COLO829 (cell line): ENCODE data around the gene DPYSL4.

Experiments used
- DNase-seq: peaks from one replicate; pipeline ENCODE4 v3.0.0; 2012; ENCODE audit warnings: low spot score

Gene DPYSL4

DNA sequence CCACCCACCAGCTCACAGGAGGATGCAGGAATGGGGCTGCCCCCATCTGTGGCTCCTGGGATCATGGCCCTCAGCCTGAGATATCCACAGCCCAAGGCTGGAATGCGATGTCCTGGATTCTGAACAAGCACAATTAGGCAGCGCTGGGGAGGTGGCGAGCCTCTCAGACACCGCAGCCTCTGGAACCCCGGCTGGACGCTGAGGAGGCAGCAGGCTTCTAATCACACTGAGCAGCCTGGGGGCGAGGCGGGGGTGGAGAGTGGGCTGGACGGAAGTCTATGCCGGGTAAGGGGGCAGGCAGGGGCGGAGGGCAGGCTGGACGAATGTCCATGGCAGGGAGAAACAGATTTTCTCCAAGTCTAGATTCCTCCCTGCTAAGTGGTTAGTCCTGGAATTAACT is 56.4 kb downstream of the DPYSL4 start:
- no peak for DNase-seq

DNA sequence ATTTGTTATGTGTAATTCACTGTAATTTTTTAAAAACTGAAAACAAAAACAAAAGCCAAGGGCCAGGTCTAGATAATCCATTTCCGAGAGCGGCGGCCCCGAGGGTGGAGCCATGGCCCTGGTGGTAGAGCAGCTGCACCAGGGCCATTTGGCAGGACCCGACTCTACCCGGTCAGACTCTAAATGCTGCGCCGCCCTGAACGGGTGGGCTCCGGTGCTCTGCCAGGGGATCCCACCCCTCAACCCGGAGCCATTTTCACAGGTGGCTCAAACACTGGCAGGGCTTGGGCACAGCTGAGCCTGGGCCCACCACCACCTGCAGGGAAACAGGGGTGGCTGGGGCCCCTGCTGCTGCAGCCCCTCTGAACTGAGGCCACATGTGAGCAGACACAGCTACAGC is 56.9 kb downstream of the DPYSL4 start:
- no peak for DNase-seq

DNA sequence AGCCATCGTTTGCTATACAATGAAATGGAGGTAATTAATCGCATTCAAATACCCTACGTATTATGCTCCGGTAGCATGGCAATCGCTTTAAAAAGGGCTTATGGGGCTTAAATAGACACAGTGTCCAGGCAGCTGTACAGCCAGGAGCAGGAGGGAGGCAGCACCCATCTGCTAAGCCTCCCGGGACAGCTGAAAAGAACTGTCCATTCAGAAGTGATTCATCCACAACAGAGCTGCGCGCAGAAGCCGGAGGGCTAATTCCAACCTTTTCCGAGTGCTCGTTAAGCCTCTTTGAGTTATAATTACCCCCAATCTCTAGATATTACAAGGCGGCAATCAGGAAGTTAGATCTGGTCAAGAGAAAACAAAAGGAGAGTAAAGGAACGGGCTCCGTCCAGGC is 58.3 kb downstream of the DPYSL4 start:
- no peak for DNase-seq

DNA sequence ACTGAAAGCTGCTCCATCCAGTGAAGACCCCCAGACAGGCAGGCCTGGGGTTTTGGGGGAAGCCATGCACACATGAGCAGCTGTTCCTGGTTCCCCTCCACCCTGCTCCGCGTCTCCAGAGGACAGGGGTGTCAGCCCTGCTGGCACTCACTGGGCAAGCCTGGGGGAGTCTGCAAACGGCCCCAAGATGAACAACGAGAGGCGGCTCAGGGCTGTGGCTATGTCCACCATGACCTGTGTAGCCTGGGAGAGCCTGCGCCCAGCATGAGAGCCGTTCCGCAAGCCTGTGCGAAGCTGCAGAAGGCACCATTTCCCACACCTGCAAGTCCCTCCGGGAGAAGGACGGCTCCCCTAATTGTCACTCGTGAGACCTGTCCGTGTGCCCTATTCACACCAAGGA is 59.5 kb downstream of the DPYSL4 start:
- DNase-seq = no peak

DNA sequence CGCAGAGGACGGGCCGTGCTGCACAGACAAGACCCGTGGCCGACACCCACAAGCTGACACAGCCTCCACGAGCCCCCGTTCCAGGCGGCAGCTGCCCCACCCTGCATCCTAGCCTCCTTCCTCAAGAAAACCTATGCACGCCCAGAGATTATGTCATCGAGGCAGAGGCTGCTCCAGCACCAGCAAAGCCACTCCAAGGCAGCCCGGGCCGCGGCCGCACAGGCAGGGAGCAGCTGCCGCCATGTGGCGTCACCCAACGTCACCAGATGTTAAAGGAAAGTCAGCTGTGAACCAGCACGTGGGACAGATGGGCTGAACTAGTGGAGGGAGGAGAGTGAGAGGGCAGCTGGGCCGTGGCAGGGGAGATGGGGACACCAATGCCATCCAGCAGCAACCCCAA is 61.2 kb downstream of the DPYSL4 start:
- DNase-seq = no peak

DNA sequence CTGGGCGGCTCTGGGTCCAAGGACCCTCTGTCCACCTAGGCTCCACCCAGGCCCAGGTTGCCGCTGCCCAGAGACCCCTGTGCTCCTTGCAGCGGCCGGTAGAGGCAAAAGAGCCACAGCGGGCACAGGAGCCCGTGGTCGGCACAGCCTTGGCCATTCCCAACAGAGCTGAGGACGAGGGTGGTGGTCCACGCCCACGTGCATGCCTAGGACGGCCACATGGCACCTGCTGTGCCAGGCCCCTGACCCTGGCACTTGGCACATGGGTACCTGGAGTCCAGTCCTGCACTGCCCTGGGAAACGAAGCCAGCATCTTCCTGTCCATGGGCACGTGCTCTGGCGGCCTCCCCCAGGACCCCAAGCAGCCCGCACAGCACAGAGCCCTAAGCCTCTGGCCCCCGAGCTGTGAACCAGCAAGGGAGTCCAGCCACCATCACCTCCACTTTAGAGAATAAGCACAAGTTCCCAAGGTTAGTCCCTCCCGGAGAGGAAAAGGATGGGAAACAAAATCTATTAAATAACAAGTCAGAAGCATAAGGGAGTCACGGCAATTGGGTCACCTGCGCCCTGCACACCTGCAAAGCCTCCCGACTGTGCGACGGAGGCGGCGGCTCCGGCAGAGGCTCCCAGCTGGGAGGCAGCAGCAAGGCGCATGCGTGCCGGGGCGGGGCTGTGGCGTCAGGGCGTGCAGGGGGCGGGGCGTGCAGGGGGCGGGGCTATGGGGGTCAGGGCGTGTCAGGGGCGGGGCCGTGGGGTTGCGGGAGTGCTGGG is 61.9 kb downstream of the DPYSL4 start:
- DNase-seq = peak; percentile 59

DNA sequence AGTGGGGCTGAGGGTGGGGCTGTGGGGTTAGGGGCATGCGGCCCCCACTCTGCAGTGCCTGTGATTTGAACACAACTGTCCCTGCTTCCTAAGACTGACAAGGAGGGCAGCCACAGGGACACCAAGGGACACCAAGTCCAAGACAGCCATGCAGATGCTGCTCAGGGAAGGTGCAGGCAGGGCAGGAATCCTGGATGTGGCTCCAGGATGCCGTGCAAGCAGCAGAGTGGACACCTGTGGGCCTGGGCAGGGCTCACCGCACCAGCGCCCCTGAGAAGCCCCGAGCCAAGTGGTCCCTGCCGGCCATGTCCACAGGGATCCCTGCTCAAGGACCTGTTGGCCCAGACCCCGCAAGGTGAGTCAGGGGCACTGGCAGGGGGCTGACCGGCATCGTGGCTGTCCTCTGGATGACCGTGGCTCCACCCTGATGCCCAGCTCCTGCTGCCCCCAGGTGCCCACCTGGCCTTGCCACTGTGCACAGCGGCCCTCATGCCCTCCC is 62.5 kb downstream of the DPYSL4 start:
- no peak for DNase-seq

DNA sequence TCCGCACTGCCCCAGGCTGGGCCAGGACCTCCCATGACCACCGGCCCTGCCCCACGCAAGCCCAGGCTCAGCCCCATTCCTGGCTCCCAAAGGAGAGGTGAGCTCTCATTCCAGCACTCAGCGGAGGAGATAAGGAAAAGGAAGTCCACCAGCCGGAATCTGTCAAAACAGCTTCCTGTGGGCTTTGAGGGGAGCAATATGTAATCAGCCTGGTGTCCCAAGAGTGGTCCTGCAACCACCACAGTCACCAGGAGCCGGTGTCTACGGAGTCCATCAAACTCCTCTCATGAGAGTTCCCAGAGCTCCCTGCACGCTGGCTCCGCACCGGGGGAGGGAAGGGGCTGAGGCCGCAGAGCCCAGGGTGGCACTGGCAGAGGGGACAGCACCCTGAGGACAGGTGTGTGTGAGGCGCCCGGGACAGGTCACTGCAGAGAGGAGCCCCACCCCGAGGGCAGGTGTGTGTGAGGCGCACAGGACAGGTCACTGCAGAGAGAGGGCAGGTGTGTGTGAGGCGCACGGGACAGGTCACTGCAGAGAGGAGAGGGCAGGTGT is 63.2 kb downstream of the DPYSL4 start:
- no peak for DNase-seq

DNA sequence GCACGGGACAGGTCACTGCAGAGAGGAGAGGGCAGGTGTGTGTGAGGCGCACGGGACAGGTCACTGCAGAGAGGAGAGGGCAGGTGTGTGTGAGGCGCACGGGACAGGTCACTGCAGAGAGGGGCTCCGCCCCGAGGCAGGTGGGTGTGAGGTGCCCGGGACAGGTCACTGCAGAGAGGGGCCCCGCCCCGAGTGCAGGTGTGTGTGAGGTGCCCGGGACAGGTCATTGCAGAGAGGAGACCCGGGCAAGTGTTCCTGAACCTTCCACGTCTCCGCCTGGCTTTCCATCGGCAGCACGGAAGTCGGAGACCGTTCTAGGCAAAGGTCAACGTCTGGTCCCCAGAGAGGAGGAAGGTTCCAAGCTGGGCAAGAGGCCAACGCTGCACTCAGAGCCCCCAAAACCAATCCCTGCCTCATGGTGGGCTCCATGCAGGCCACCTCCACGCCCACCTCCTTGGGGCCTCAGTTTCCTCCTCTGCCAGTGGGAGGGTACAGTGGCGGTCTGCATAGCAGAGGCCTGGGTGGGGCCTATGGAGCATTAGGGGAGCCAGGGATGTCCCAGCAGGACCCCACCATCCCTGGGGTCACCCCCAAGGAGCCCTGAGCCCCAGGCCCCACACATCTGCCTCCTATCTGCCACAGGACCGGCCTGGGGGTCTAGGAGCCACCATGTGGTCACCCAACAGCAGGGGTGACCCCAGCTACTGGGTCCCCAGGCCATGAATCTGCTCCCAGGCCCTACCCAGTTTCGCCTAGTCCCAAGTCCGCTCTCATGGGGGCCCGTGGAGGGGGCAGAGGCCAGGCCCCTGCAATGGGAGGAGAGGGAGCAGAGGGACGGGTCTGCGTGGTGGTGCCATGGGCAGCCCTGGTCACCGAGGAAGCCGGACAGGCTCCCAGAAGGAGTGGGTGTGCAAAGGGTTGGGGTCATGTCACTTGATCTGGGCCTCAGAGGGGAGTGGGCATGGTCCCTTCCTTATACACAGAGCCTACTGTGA is 64.0 kb downstream of the DPYSL4 start:
- DNase-seq = no peak

DNA sequence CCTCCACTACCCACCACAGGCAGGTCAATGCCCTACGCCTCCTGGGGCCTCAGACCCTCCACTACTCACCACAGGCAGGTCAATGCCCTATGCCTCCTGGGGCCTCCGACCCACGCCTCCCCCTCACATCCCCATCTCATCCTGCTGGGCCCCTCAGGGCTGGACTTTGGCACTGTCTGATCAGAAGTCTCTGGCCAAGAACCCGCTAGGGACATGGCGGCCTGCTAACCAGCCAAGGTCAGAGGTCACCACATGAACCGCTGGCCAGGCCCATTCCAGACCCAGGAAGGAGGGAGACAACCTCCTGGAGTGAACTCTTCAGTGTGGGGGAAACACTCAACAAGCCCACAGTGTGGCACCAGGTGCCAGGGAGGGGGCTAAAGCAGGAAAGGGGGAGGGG is 65.2 kb downstream of the DPYSL4 start:
- no peak for DNase-seq

DNA sequence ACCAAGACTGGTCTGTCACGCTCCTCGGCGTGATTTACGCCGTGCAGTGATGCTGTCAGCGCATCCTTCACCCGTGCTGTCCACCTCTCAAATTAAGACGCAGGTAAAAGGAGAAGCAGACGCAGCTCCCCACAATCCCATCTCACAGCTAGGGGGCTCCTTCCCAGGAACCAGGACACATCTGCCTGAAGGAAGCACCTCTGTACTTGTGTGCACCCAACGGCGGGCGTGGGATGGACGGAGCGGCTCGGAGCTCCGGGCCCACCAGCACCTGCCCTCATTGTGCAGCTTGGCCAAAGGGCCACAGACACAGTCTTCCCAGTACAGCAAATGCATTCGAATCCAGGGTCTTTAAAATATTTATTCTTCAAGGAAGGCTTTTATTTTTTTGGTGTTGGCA is 65.7 kb downstream of the DPYSL4 start:
- DNase-seq = no peak

DNA sequence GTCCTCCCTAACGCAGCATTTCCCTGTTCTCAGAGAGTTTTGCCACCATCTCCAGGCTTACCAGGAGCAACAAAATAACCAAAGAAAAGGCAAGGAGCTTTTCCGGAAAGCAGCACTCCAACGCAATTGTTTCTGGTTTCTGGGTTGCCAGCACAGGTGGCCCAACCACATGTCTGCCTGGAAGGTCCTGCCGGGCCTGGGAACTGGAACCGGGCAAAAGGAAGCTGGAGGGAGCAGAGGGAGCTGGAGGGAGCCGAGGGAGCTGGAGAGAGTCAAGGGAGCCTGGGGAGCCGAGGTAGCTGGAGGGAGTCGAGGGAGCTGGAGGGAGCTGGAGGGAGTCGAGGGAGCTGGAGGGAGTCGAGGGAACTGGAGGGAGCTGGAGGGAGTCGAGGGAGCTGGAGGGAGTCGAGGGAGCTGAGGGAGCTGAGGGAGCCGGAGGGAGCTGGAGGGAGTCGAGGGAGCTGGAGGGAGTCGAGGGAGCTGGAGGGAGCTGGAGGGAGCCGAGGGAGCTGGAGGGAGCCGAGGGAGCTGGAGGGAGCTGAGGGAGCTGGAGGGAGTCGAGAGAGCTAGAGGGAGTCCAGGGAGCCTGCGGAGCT is 66.4 kb downstream of the DPYSL4 start:
- no peak for DNase-seq

DNA sequence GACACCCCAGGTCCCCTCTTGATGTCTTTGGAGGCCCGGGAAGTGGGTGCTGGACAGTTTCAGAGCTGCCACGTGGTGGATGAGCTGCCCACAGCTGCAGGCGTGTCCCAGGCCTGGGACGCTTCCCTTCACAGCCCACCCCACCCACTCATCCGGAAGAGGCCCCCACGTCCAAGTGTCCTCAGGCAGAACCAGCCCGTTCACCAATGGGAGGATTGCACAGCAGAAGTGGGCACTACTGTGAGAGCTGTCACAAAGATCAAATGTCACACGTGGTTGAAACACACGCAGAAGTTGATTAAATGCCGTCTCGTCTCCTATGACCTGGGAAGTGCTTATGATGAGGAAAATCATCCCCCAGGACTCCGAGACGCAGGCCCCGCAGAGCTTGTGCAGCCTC is 68.1 kb downstream of the DPYSL4 start:
- no peak for DNase-seq
